HG03159 (cell line): Measurements from ENCODE around the gene AKT1.
A peak's percentile ranks its signal among the peaks of the same experiment; 100 is the strongest.
"Not testable (repeated sequence)": the region's sequence is repeated elsewhere in the genome, so short reads cannot be mapped to it uniquely, and the experiment has no call there.

Experiments
- ATAC-seq: cut with Tn5 transposase; IDR thresholded peaks from one replicate; pipeline ENCODE4 v1.9.1; 2021; ENCODE audit warnings: mild to moderate bottlenecking, moderate library complexity; ENCODE audit not compliant: unreplicated experiment

AKT1 gene

DNA sequence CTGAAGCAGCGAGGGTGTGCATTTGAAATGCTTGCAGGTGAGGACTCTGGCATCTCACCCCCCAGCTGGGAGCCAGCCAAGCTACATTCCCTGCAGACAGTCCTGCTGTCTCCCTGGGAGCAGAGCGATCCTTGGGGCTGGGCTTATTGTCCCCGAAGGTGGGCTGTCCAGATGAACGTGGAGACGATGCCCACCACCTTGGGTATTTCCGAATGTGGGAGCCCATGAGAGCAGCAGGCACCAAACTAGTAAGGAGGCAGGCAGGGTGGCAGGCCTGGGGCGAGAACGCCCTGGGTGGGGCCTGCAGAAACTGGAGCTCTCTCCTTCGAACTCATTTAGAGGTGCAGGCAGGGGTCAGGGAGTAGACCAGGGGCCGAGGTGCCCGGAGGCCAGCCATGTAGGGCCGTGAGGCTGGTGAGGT lies 23.8 kb upstream of the AKT1 start:
- ATAC-seq: no peak

DNA sequence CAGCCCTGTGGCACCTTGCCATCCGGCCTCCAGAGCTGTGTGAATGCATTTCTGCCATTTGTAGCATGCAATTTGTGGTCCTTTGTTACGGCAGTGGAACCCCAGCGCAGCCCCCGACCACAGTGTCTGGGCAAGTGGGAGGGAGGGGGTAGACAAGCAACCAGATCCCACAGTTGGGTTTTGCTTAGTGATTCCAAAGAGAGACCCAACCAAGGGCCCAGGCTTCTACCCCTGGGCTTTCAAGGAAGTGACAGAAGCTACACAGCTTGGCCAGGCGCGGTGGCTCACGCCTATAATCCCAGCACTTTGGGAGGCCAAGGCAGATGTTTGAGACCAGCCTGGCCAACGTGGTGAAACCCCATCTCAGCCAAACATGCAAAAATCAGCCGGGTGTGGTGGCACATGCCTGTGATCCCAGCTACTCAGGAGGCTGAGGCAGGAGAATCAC lies 23.2 kb upstream of the AKT1 start:
- ATAC-seq: no peak

DNA sequence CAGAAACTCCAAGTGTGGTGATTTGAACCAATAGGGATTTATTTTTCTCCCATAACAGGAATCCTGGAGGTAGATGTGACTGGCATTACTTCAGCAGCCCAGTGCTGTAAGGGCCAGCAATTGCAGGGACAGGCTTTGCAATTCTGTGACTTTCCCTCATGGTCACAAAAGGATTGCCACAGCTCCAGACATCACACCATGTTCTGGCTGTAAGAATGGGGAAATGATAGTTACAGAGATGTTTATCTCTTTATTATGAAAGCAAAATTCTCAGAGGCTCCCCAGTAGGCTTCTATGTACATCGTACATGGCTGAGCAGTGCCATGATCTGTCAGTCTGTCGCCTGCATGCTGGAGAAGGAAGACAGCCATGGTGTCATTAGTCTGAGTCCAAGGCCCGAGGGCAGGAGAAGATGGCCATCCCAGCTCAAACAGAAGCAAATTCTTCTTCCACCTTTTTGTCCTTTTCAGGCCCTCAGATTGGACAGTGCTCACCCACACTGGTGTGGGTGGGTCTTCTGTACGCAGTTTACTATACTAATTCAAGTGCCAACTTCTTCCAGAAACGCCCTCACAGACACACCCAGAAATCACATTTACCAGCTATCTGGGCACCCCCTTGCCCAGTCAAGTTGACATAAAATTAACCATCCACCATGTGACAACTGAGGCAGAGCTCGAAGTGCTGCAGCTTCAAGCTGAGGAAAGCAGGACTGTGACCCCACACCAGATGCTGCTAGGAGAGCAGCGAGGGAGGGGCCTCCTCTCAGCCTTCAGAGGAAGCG lies 22.6 kb upstream of the AKT1 start:
- ATAC-seq: no peak

DNA sequence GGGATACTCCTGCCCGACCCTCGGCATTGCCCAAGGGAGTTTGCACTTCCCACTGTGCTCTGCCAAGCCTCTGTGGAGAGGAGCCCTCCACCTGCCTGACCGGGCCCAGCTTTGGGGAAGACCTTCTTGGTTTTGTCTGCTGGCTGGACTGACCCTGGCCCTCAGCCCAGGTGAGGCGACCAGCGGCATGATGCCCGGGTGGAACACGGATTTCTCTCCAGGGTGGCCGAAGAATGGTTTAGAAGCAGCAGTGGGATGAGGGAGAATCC lies 21.0 kb upstream of the AKT1 start:
- ATAC-seq: no peak

DNA sequence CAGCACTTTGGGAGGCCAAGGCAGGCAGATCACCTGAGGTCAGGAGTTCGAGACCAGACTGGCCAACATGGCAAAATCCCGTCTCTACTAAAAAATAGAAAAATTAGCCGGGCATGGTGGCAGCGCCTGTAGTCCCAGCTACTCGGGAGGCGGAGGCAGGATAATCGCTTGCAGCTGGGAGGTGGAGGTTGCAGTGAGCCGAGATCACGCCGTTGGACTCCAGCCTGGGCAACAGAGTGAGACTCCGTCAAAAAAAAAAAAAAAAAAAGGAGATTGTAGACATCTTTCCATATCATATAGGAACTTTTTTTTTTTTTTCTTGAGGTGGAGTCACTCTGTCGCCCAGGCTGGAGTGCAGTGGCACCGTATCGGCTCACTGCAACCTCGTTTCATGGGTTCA lies 19.2 kb upstream of the AKT1 start:
- ATAC-seq: not testable (repeated sequence)

DNA sequence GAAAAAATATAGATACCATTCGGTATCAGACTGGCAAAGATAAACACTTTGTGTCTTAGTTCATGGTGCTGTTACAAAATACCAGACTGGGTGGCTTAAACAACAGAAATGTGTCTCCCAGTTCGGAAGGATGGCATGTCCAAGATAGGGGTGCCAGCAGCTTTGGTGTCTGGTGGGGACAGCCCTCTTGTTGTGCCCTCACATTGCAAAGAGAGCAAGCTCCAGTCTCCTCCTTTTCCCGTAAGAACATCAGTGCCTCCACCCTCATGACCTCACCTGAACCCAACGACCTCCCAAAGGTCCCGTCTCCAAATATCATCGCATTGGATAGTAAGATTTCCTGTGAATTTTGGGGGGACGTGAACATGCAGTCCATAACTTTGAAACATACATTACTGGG lies 17.7 kb upstream of the AKT1 start:
- no peak for ATAC-seq

DNA sequence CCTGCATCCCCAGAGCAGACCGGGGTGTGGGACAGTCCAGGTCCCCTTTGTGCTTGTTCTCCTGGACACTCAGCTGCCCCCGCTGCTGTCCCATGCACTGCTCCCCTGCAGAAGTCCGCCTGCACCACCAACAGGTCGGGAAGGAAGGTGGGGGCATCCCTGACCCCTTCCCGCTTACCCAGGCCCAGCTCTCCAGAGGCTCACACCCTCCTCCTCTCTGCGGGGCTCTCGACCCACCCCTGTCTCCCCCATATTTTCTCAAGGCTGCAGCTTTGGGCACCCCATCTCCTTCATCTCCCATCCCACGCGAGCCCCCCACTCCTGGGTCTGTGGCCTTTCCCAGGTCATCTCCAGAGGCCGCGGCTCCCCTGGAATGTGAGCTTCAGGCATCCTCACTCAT lies 14.8 kb upstream of the AKT1 start:
- ATAC-seq: no peak

DNA sequence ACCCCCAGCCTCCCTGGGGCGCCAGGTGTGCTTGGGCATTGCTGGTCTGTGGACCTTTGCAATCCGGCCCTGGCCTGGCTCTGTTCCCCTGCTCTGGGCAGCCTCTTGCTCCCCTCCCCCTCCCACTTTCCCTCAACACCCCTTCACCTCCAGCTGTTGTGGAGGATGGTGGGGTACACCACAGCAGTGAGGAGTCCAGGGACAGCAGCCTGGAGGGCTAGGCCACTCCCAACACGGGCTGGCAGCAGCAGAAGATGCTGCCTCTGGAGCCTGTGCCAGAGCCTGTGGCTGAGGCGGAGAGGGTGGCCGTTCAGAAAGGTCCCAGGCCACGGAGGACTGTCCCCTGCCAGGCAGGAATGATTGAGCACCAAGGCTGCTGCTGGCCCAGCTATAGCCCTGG lies 12.9 kb upstream of the AKT1 start:
- no peak for ATAC-seq

DNA sequence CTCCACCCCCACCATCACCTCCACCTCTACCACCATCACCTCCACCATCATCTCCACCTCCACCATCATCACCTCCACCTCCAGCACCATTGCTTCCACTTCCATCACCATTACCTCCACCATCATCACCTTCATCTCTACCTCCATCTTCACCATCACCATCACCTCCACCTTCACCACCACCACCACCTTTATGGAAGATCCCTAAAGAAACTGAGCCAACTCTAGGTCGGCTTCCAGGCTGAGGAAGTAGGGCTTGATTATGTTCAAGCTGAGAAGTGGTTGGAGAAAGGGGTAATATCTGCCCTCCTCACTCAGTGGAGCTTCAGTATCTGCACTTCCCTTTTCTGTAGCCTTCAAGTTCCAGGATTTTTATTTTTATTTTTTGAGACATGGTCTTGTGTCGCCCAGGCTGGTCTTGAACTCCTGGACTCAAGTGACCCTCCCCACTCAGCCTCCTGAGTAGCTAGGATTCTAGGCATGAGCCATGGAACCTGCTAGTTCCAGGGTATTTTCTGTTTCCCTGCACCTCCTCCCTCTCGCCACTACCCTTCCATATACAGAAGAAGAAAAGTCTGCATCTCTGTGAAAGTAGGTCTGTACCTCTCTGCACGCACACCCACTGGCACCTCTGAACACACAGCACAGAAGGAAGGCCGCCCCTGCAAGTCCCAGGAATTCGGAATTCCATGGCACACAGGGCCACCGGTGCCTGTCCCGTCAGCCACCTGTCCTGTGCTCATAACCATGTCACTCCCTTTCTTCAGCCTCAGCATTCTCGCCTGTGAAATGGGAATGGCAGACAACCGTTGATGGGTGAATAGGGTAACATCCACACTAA lies 11.3 kb upstream of the AKT1 start:
- ATAC-seq: no peak

DNA sequence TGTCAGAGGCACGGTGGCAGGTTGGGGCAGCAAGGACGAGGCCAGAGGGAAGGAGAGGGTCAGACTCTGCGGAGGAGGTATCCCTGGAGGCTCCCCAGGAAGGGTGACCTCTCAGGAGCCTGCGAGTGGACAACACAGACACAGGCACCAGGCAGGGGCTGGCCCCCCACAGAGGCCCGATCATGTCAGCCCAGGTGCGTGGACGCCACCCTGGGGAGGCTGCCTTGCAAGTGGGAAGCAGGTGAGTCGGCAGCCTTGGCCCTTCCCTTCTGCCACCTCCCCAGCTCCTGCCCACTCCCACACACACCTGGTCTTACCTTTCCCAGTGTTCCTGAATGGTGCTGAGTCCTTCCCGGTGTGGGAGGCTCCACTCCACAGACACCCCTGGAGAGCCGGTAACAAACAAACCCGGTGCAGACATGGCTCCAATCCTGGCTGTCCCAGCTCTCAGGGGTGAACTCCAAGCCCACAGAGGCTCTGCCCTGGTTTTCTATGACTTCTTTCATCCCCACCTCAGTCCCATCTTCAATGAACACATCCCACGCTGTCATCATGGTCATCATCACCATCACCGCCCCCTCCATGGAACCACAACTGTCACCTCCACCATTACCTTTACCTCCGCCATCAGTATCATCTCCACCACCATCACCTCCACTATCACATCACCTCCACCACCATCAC lies 10.5 kb upstream of the AKT1 start:
- ATAC-seq: no peak

DNA sequence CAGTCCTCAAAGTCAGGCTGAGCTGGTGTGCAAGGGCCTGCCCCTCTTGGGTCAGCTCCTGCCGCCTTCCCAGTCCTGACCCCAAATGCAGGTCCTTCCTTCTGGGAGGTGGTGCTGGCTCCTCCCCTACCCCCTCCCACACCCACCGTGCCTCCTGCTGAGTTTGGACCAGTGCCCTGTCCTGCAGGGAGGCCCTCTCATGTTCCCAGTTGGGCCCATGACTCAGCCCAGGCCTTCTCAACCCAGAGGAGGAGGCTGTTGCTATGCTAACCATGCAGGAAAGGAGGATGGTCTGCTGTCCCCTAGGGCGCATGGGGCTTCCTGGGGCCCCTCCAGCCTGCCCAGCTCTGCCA lies 9.8 kb upstream of the AKT1 start:
- ATAC-seq: no peak

DNA sequence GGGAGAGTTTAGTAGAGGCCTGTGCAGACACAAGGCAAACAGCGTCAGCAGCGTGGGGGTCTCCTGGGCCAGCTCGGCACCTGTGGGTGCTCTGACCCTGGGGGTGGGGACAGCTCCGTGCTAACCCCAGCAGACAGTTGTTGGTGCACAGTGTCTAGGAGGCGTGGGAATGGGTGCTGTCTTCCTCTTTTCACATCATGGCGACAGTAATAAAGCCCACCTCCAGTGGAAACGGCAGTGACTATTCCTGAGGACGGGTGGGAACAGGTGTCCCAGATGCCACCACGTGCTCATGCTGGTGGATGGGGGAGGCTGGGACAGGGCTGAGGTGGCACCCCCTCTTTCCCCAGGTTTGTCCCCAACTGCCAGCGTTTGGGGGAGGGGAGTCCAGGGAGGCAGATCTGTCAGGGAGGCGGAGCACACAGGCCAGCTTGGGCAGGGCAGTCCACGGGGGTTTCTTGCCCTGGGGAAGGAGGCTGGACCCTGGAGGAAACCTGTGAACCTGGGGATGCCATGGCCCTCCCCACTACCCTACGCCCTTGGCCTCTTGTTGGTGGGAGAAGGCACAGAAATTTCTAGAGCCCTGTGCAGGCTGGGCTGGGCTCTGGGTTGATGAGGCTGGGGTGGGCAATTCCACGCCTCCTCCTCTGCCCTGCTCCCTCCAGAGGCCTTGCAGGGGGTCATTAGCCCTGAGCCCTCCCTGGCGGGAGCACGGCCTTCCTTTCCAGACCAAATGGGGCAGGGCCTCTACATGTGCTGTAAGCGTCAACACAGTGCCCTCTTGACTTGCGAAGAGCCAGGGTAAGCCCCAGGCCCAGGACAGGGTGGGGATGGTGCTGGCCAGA lies 9.2 kb upstream of the AKT1 start:
- ATAC-seq: no peak

DNA sequence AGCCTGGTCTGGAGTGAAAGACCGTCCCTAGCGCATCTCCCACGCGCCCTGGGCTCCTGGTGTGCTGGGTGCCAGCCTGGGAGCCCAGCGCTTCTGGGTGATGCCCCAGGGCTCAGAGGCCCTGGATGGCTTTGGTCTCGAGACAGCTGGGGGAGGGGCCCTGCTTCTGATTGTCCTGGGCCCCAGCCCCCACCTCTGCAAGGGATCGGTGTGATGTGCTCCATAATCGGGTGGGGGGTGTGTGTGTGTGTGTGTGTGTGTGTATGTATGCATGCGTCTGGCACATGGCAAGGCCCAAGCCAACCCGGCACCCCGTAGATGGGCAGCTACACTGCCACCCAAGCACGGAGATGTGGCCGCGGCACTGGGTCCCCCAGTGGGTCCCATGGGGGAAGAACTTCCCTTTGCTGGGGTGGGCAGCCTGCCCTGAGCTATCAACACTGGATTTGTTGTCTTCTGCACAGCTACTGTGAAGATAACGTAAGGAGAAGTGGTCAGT lies 8.4 kb upstream of the AKT1 start:
- ATAC-seq: no peak

DNA sequence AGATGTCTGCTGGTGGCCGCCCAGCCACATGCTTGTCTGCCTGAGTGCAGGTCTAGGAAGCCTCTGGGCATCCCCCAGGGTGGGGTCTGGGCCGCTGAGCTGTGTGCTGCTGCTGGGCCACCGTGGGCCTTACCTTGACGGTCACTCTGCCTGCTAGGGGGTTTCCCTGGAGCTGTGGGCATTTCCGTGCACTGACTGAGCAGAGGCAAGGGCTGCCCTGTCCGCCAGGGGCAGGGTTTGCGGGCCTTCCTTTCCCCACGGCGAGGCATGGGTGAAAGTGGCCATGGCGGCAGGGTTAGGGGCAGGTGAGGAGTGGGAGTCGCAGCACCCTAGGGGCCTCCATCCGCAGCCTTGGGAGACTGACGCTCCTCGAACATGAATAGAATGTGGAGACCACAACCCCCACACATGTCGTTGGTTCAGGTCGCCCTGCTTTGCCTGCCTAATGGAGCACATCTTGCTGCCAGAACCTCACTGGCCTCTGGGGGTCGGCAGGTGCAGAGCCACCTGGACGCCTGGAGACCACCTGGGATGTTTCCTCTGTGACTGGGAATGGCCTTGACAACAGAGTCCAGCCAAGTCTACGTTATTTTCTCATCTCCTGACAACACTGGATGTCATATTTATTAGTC lies 7.8 kb upstream of the AKT1 start:
- no peak for ATAC-seq

DNA sequence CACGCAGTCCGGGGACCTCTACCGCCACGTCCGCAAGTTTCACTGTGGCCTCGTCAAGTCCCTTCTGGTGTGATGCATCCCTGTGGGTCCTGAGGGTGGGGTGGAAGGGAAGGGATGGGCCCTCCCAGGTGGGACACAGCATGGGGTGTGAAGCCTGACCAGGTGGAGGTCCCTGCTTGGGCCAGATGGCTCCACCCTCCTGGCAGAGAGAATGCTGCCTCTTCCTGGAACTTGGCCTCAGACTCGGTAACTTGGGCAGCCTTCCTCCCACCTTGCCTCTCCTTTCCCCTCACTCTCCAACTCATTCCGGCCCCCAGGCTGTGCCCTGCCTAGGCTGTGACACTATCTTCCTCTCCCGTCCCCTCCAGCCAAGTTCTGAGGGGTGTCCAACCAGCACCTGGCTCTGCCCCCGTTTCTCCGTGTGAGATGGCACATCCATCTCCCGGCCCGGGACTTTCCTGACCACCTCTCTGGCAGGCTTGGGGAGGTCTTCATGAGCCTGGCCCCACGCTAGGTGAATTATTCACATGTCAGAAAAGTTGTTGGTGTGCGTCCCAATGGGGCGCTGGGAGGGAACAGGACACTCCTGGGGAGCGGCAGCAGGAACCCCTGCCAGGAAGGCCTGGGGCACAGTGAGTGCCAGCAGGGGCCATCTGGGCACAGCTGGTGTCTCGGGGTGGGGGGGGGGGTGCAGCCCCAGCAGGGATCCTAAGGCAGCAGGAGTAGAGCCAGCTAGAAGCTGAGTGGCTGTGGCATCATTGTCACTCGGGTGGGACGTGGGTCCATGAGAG lies 7.0 kb upstream of the AKT1 start:
- no peak for ATAC-seq

DNA sequence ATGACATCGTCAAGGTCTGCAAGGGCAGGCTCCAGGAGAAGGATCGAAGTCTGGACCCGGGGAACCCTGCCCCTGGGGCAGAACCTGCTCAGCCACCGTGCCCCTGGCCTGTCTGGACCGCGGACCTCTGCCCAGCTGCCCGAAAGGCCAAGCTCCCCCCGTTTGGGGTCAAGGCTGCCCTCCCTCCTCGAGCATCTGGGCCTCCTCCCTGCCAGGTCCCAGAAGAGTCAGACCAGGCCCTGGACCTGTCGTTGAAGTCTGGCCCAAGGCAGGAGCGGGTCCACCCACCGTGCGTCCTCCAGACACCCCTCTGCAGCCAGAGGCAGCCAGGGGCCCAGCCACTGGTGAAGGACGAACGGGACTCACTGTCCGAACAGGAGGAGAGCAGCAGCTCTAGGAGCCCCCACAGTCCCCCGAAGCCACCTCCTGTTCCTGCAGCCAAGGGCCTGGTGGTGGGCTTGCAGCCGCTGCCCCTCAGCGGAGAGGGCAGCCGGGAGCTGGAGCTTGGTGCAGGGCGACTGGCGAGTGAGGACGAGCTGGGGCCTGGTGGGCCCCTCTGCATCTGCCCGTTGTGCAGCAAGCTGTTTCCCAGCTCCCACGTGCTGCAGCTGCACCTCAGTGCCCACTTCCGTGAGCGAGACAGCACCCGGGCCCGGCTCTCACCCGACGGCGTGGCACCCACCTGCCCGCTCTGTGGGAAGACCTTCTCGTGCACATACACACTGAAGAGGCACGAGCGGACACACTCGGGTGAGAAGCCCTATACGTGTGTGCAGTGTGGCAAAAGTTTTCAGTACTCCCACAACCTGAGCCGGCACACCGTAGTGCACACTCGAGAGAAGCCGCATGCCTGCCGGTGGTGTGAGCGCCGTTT lies 6.2 kb upstream of the AKT1 start:
- no peak for ATAC-seq

DNA sequence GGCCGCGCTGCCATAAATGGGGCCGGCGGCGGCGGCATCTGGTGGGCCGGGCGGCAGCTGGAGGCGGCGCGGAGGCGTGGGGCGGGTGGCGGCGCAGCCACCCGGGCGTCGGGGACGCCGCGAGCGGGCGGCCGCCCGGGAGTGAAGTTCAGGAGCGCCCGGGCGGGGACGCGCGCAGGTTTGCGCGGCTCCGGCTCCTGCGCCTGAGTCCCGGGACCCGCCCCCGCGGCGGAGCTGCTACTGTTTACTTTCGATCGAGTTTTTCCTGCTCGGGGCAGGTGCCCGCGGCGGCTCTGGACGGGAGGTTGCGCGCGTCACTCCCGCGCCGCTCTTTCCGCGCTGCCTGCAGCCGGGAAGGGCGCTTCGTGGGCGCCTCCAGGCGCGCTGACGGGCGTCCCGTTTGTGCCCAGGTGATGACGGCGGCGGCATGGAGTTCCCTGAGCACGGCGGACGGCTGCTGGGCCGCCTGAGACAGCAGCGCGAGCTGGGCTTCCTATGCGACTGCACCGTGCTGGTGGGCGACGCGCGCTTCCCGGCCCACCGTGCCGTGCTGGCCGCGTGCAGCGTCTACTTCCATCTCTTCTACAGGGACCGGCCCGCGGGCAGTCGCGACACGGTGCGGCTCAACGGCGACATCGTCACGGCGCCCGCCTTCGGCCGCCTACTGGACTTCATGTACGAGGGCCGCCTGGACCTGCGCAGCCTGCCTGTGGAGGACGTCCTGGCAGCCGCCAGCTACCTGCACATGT lies 5.4 kb upstream of the AKT1 start, which contains the start of gene ZBTB42:
ZBTB42 (plus strand) TSS at position 331 of the 749 bp plus-strand sequence; CDS start at position 428, 97 bp downstream.
- ATAC-seq: peak; percentile 25
